Astrocyte of the spinal cord (primary cell): Measurements from ENCODE around the gene EXOC4.

ENCODE experiments used
- DNase-seq: peaks from one replicate; pipeline ENCODE4 v3.0.0; 2011; ENCODE audit warnings: low read depth, low spot score
- H3K4me3 ChIP-seq: 2 replicates; pipeline ENCODE4 v1.5.1; 2011; ENCODE audit warnings: low read depth, mild to moderate bottlenecking, low read length, moderate library complexity
- in situ Hi-C: cut with HindIII; loops from 2 replicates; pipeline ENCODE4 v1.10.0; 2017; ENCODE audit warnings: low sequenced_read_pairs
- TF ChIP-seq, protein P1 (sequence below): IDR thresholded peaks from 2 replicates; pipeline ENCODE4 v1.5.1; 2012; ENCODE audit warnings: low read depth, mild to moderate bottlenecking, low read length, inconsistent platforms

The EXOC4 gene

DNA sequence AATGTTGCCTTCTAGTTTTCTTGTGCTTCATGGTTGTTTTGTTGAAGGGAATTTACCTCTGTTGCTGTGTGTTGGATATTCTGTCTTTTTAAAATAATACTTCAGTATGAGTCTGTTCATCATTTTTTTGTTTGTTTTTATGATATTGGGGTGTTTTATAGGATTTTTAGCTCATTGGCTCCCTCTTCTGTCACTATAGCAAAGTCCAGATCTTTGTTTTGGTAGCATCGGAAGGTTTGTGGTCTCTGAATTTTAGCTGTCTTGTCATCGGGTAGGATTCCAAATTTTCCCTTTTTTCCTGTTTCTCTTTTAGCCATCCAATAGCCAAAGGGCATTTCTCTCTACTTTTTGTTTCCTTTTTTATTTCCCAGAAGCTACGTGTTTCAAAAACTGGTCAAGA lies 91.4 kb downstream of the EXOC4 start:
- H3K4me3 ChIP-seq, result no peak overlapping the region
- in situ Hi-C loops, result no loop called here
- peak; percentile 6 for DNase-seq
- TF ChIP-seq, protein P1, sequence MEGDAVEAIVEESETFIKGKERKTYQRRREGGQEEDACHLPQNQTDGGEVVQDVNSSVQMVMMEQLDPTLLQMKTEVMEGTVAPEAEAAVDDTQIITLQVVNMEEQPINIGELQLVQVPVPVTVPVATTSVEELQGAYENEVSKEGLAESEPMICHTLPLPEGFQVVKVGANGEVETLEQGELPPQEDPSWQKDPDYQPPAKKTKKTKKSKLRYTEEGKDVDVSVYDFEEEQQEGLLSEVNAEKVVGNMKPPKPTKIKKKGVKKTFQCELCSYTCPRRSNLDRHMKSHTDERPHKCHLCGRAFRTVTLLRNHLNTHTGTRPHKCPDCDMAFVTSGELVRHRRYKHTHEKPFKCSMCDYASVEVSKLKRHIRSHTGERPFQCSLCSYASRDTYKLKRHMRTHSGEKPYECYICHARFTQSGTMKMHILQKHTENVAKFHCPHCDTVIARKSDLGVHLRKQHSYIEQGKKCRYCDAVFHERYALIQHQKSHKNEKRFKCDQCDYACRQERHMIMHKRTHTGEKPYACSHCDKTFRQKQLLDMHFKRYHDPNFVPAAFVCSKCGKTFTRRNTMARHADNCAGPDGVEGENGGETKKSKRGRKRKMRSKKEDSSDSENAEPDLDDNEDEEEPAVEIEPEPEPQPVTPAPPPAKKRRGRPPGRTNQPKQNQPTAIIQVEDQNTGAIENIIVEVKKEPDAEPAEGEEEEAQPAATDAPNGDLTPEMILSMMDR, result peak; percentile 58

DNA sequence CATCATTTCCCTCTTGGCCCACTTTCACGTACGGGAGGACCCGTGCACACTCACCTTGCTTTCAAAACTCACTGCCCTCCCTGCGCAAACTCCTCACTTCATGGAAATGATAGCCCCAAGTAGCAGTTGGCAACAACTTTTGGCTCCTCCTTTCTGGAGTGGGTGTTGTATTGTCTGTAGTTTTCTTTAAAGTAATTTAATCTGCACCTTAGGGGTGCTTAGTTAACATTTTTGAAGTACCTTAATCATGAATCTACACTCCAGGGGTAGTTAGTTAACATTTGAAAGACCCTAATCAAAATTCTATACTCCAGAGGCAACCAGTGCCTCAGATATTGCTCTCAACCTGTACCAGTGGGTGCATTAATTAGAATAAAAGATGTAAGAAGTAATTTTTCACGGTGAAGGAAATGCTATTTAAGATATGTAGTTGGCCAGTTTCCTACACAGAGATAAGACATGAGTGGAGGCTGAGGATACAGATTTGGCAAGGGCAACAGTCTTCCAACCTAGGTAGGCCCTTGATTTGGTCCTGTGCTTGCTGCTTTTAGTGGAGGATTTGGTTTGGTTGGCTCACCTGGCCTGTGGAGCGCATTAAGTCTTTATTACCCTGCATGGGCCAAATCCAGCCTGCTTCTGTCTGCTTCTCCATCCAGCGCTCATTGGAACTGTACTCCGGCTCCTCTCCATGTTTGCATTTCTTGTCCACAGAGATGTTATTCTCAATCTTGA lies 93.0 kb downstream of the EXOC4 start:
- TF ChIP-seq, protein P1, result no peak
- in situ Hi-C loops, result no loop called here
- no peak overlapping the region for H3K4me3 ChIP-seq
- no peak for DNase-seq

DNA sequence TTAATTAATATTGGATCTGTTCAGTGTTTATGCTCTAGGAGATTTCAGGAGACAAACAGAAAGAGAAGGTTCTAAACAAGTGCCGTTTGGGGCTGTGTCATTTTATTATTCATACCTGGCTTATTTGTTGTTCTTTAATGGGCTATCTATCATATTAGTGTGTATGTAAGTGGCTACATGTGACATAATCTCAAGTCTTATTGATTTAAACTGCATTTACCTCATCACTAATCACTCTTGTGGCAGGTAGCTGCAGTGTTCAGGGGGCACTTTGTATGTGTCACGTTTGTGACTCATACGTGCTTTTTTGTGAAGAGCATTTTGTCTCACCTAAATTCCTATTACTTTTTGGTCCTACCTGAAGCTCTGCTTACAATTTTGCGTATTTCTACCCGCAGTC lies 95.4 kb downstream of the EXOC4 start:
- H3K4me3 ChIP-seq, result no peak overlapping the region
- no peak for DNase-seq
- TF ChIP-seq, protein P1, result no peak
- in situ Hi-C loops, result no loop called here

DNA sequence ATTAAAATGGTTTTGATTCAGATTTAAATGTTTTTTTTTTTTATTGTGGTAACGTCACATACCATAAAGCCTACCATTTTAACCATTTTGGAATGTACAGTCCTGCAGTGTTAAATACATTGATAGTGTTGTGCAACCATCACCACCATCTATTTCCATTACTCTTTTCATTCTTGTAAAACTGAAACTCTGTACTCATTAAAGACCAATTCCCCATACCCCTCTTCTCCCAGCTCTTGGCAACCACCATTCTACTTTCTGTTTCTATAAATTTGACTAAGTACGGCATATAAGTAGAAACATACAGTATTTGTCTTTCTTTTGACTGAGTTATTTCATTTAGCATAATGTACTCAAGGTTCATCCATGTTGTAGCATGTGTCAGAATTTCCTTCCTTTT lies 96.2 kb downstream of the EXOC4 start:
- in situ Hi-C loops, result no loop called here
- TF ChIP-seq, protein P1, result no peak
- no peak for DNase-seq

DNA sequence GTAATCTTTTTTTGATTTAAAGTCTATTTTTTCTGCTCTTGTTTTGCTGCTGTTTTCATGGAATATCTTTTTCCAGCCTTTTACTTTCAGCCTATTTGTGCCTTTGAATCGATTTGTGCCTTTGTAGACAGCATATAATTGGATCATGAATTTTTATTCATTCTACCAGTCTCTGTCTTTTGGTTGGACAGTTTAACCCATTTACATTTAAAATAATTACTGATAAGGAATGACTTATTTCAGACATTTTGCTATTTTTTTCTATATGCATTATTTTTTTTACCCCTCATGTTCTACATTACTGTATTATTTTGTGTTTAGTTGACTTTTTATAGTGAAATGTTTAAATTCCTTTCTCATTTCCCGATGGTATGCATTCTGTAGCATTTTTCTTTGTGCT lies 99.6 kb downstream of the EXOC4 start:
- no peak overlapping the region for H3K4me3 ChIP-seq
- no peak for DNase-seq
- TF ChIP-seq, protein P1, result no peak
- in situ Hi-C loops, result no loop called here

More for the DNA sequence above, 96.2 kb downstream of the EXOC4 start:
- H3K4me3 ChIP-seq, result no peak overlapping the region

DNA sequence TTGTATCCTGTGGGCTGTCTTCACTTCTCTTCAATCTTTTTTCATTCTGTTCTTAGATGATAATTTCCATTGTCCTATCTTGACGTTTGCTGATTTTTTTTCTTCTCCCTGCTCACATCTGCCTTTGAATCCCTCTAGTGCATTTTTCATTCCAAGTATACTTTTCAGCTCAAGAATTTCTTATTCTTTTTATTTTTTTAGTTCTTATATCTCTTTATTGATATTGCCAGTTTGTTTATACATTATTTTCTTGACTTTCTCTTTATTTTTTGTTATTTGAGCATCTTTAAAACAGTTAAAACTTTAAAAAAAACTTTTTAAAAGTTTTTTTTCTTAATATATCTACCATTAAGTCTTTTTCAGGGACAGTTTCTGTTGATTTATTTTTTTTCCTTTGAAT lies 100.9 kb downstream of the EXOC4 start:
- H3K4me3 ChIP-seq, result no peak overlapping the region
- no peak for DNase-seq
- in situ Hi-C loops, result no loop called here
- TF ChIP-seq, protein P1, result no peak
